IMR-90 (cell line): ENCODE data around the gene BRD4.

ENCODE experiments used
- CEBPB ChIP-seq: IDR thresholded peaks from 2 replicates; pipeline ENCODE4 v1.6.1; 2012; ENCODE audit warnings: low read depth, low read length, improper control_type of control experiment
- MAFK ChIP-seq: IDR thresholded peaks from 2 replicates; pipeline ENCODE4 v1.6.1; 2012; ENCODE audit warnings: low read depth, low read length, improper control_type of control experiment
- MXI1 ChIP-seq: IDR thresholded peaks from 2 replicates; pipeline ENCODE4 v1.6.1; 2012; ENCODE audit warnings: low read depth, mild to moderate bottlenecking, low read length, moderate library complexity, borderline replicate concordance
- POLR2A ChIP-seq: IDR thresholded peaks from 2 replicates; pipeline ENCODE4 v1.6.1; 2012; ENCODE audit warnings: mild to moderate bottlenecking, low read depth, low read length
- TF ChIP-seq, protein P1 (sequence below): conservative IDR thresholded peaks from 2 replicates; pipeline ENCODE4 v1.5.1; 2012; ENCODE audit warnings: mild to moderate bottlenecking, low read depth, low read length, improper control_type of control experiment

DNA sequence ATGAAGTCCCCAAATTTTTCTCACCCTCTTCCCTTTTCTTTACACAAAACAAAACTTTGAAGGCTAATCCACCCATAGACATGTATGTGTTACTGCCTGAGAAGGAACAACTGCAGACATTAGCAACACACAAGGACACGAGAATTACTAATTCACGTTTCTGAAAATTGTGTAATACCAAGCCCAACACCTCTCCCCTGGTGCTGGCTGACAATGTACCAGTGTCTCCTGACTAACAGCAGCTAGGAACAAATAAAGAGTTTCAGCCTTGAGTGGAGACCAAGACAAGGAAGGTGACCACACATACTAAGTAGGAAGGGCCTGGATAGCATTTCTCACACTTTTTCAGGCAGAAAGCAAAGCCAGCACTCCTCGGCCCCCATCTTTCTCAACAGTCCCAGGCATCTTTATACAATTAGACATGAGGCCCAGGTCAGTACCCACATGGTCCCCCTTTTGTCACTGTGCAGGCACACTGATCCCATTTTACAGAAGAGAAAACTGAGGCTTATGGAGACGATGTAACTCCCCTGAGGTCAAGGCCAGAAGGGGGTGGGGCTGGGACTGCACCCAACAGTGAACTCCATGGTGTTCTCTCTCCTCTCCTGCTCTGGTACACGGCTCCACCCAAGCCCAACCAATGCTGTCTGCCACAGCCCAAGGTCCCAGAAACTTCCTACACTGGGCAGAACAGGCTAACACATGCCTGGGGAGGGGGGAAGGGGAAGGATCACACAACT, 8.7 kb downstream of the BRD4 start:
- TF ChIP-seq, protein P1, sequence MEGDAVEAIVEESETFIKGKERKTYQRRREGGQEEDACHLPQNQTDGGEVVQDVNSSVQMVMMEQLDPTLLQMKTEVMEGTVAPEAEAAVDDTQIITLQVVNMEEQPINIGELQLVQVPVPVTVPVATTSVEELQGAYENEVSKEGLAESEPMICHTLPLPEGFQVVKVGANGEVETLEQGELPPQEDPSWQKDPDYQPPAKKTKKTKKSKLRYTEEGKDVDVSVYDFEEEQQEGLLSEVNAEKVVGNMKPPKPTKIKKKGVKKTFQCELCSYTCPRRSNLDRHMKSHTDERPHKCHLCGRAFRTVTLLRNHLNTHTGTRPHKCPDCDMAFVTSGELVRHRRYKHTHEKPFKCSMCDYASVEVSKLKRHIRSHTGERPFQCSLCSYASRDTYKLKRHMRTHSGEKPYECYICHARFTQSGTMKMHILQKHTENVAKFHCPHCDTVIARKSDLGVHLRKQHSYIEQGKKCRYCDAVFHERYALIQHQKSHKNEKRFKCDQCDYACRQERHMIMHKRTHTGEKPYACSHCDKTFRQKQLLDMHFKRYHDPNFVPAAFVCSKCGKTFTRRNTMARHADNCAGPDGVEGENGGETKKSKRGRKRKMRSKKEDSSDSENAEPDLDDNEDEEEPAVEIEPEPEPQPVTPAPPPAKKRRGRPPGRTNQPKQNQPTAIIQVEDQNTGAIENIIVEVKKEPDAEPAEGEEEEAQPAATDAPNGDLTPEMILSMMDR, result no peak
- TF ChIP-seq POLR2A, result no peak
- TF ChIP-seq CEBPB, result peak; percentile 93
- no peak for TF ChIP-seq MAFK
- TF ChIP-seq MXI1, result no peak
